BLaER1 (cell line): Measurements from ENCODE around the gene ARID3A.

Experiments
- H3K27ac ChIP-seq: shearing (Covaris generic); formaldehyde crosslinking; 2 replicates; pipeline ENCODE4 v1.8.1; 2022
- H3K27me3 ChIP-seq: shearing (Covaris generic); formaldehyde crosslinking; 2 replicates; pipeline ENCODE4 v1.8.1; 2022
- H3K36me3 ChIP-seq: shearing (Covaris generic); formaldehyde crosslinking; 2 replicates; pipeline ENCODE4 v1.8.1; 2022
- H3K4me1 ChIP-seq: shearing (Covaris generic); formaldehyde crosslinking; 2 replicates; pipeline ENCODE4 v1.8.1; 2022
- H3K4me2 ChIP-seq: shearing (Covaris generic); formaldehyde crosslinking; 2 replicates; pipeline ENCODE4 v1.8.1; 2022
- H3K4me3 ChIP-seq: shearing (Covaris generic); formaldehyde crosslinking; 2 replicates; pipeline ENCODE4 v1.8.1; 2022
- H3K9ac ChIP-seq: shearing (Covaris generic); formaldehyde crosslinking; 2 replicates; pipeline ENCODE4 v1.8.1; 2022
- H3K9me3 ChIP-seq: shearing (Covaris generic); formaldehyde crosslinking; 2 replicates; pipeline ENCODE4 v1.8.1; 2022
- H4K20me1 ChIP-seq: shearing (Covaris generic); formaldehyde crosslinking; 2 replicates; pipeline ENCODE4 v1.8.1; 2022
- Cebpa-rat ChIP-seq: shearing (Covaris generic); IDR thresholded peaks from 2 replicates; pipeline ENCODE4 v1.8.1; 2022

Gene ARID3A

GRCh38 chr19:944663-945241 lies 18.9 kb downstream of the ARID3A start:
- no peak overlapping the region for H3K9ac ChIP-seq
- H3K36me3 ChIP-seq: peaks cover 38% of the 10 kb centered on the region
- no peak overlapping the region for H3K4me2 ChIP-seq

GRCh38 chr19:945401-946252 lies 19.8 kb downstream of the ARID3A start:
- H4K20me1 ChIP-seq: peaks cover 79% of the 10 kb centered on the region

More at GRCh38 chr19:944663-945241, 18.9 kb downstream of the ARID3A start:
- peaks cover 76% of the 10 kb centered on the region for H3K4me1 ChIP-seq
- H3K27me3 ChIP-seq: no peaks in the 10 kb centered on the region
- H4K20me1 ChIP-seq: peaks cover 88% of the 10 kb centered on the region
- H3K4me3 ChIP-seq: no peak overlapping the region
- no peak overlapping the region for H3K27ac ChIP-seq
- TF ChIP-seq Cebpa-rat: no peak
- H3K9me3 ChIP-seq: peaks cover 3% of the 10 kb centered on the region; the same call in 1 of the 2 replicates

GRCh38 chr19:947090-947706 lies 21.4 kb downstream of the ARID3A start:
- Histone ChIP-seq H3K4me3 (no peak overlapping the region), H3K4me1 (peaks cover 76% of the 10 kb centered on the region), H3K9me3 (peaks cover 3% of the 10 kb centered on the region; the same call in 1 of the 2 replicates), H4K20me1 (peaks cover 74% of the 10 kb centered on the region), H3K27me3 (no peaks in the 10 kb centered on the region), H3K9ac (no peak overlapping the region), H3K36me3 (peaks cover 32% of the 10 kb centered on the region), H3K4me2 (peak overlapping the region; percentile 84), H3K27ac (peak overlapping the region; percentile 36; the same call in 1 of the 2 replicates)
- no peak for TF ChIP-seq Cebpa-rat

More at GRCh38 chr19:945401-946252, 19.8 kb downstream of the ARID3A start:
- Histone ChIP-seq H3K27me3 (no peaks in the 10 kb centered on the region), H3K4me2 (no peak overlapping the region), H3K36me3 (peaks cover 36% of the 10 kb centered on the region), H3K27ac (no peak overlapping the region), H3K4me3 (no peak overlapping the region), H3K9me3 (peaks cover 3% of the 10 kb centered on the region; the same call in 1 of the 2 replicates), H3K9ac (no peak overlapping the region), H3K4me1 (peaks cover 76% of the 10 kb centered on the region)
- no peak for TF ChIP-seq Cebpa-rat

- peak overlapping the region; percentile 52 for H3K27ac ChIP-seq
- no peaks in the 10 kb centered on the region for H3K27me3 ChIP-seq
- peaks cover 25% of the 10 kb centered on the region for H3K36me3 ChIP-seq
- peaks cover 76% of the 10 kb centered on the region for H3K4me1 ChIP-seq
- no peak for TF ChIP-seq Cebpa-rat
- peak overlapping the region; percentile 10; the same call in 1 of the 2 replicates for H3K4me3 ChIP-seq
- H3K4me2 ChIP-seq: peak overlapping the region; percentile 84
- peaks cover 71% of the 10 kb centered on the region for H4K20me1 ChIP-seq
- peaks cover 3% of the 10 kb centered on the region; the same call in 1 of the 2 replicates for H3K9me3 ChIP-seq
- peak overlapping the region; percentile 36; the same call in 1 of the 2 replicates for H3K9ac ChIP-seq
Observed at GRCh38 chr19:947707-948539, 22.1 kb downstream of the ARID3A start.

DNA sequence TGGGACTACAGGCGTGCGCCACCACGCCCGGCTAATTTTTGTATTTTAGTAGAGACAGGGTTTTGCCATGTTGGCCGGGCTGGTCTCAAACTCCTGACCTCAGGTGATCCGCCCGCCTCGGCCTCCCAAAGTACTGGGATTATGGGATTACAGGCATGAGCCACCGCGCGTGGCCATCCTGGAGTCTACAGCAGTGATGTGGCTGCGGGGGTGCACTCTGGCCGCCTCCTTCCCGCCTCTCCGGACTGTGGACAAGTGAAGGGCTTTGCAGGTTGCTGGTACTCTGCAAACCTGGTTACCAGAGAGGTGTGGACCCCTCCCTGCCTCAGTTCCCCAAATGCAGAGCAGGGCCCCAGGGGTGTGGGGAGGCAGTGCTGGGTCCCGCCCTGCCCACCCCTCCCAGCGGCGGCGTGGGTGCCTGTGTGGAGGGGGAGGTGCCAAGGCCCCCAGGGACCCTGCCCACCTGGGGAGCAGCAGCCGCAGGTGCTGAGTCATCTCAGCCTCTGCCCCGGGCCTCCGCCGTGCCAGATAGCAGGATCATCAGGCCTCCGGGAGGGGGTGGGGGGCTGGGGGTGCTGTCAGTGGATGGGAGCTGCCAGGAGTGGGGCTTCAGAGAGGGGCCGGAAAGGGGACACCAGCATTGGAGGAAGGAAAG lies 23.1 kb downstream of the ARID3A start:
- Histone ChIP-seq H3K27ac (no peak overlapping the region), H4K20me1 (peaks cover 62% of the 10 kb centered on the region), H3K27me3 (no peaks in the 10 kb centered on the region), H3K4me1 (peaks cover 85% of the 10 kb centered on the region), H3K4me3 (no peak overlapping the region), H3K36me3 (peaks cover 14% of the 10 kb centered on the region), H3K9me3 (no peaks in the 10 kb centered on the region), H3K9ac (no peak overlapping the region), H3K4me2 (peak overlapping the region; percentile 84)
- TF ChIP-seq Cebpa-rat: no peak

DNA sequence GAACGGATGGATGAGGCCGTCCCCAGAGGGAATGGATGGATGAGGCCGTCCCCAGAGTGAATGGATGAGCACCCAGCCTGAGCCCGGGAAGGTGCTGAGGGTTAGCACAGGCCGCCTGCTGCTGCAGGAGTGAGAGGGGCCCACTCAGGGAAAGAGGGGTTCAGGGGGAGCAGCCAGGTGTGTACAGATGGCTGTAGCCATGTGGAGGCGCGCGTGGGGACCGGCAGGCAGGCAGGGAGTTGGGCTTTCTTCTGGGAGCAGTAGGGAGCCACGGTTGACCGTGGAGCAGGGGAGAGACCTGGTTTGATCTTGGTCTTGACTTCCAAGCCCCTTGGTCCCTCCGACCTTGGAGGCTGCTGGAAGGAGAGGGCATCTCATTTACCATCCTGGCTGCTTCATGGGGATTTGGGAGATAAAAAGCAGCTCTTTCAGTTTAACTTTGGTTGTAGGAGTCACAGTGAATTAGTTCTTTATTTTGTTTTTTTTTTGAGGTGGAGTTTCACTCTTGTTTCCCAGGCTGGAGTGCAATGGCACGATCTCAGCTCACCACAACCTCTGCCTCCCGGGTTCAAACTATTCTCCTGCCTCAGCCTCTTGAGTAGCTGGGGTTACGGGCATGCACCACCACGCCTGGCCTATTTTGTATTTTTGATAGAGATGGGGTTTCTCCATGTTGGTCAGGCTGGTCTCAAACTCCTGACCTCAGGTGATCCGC lies 24.7 kb downstream of the ARID3A start:
- Histone ChIP-seq H3K9ac (no peak overlapping the region), H3K4me1 (peaks cover 92% of the 10 kb centered on the region), H3K4me2 (peak overlapping the region; percentile 29)

DNA sequence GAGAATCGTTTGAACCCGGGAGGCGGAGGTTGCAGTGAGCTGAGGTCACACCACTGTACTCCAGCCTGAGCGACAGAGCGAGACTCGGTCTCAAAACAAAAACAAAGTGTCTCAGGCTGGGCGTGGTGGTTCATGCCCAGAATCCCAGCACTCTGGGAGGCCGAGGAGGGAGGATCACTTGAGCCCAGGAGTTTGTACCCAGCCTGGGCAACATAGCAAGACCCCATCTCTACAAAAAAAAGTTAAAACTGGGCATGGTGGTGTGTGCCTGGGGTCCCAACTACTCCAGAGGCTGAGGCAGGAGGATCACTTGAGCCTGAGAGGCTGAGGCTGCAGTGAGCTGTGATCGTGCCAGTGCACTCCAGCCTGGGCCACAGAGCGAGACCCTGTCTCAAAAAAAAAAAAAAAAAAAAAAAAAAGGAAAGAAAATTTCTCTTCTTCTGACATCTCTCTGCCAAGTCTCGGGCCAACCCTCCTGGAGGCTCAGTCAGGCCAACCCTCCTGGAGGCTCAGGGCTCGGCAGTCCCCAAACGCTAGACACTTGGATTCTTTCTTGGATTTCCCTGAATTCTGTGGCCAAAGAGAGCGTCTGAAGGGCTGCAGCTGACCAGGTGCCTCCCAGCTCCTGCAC lies 26.3 kb downstream of the ARID3A start:
- Histone ChIP-seq H3K27me3 (no peaks in the 10 kb centered on the region), H3K4me2 (peak overlapping the region; percentile 99), H3K9ac (peak overlapping the region; percentile 76), H4K20me1 (peaks cover 54% of the 10 kb centered on the region), H3K4me3 (peak overlapping the region; percentile 62; the same call in 1 of the 2 replicates), H3K27ac (peak overlapping the region; percentile 89), H3K4me1 (peaks cover 96% of the 10 kb centered on the region), H3K9me3 (no peaks in the 10 kb centered on the region), H3K36me3 (no peaks in the 10 kb centered on the region)
- no peak for TF ChIP-seq Cebpa-rat

More for the DNA sequence above, 24.7 kb downstream of the ARID3A start:
- peaks cover 57% of the 10 kb centered on the region for H4K20me1 ChIP-seq
- H3K4me3 ChIP-seq: no peak overlapping the region
- no peak for TF ChIP-seq Cebpa-rat
- no peak overlapping the region for H3K27ac ChIP-seq
- no peaks in the 10 kb centered on the region for H3K9me3 ChIP-seq
- H3K36me3 ChIP-seq: peaks cover under 1% of the 10 kb centered on the region; the same call in 1 of the 2 replicates
- H3K27me3 ChIP-seq: no peaks in the 10 kb centered on the region
